ENCODE measurements around the gene CTXN1. TPM values are rescaled to one million over a fixed set of nuclear protein-coding genes. Genes with fewer than 3 reads are reported as not detected.

CTXN1 gene
- total and polyA plus RNA-seq, 2 experiments from 2014 or later: 22.8 to 48.5 TPM

DNA sequence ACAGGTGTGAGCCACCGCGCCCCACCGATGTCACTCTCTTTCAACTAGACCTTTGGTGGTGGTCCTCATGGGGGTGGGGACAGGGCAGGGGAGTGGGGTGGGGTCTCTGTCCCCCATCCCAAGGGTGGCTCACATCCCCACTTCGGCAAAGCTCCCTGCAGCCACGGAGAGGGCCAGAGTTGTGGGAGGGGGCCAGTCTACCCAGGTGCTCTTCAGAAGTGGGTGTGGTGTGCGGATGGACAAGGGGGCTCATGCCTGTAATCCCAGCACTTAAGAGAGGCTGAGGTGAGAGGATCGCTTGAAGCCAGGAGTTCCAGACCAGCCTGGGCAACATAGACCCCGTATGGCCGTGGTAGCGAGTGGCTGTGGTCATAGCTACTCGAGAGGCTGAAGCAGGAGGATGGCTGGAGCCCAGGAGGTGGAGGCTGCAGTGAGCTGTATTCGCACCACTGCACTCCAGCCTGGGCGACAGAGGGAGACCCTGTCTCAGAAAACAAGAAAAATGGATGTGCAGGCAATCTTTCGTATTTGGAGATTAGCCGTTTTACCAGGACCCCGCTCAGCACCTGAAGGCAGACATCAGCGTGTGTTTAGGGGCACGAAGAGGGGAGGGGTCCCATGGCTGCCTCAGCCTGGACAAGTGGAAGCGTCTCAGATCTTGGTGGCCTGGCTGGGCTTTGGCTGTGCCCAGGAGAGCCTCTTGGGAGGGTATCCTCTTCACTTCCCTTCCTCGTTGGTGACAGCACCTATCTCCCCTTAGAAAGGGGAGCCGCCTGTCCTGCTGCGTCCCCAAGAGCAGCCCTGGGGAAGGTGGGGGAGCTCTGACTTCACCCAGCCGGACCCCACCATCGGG is 10.5 kb downstream of the CTXN1 start:
- H3K27me3 ChIP-seq: peaks cover 51% of the 10 kb centered on the region
- TF ChIP-seq CTCF (IDR thresholded peaks at IDR 0.05; ENCODE audit: low read depth, low read length): no peak

DNA sequence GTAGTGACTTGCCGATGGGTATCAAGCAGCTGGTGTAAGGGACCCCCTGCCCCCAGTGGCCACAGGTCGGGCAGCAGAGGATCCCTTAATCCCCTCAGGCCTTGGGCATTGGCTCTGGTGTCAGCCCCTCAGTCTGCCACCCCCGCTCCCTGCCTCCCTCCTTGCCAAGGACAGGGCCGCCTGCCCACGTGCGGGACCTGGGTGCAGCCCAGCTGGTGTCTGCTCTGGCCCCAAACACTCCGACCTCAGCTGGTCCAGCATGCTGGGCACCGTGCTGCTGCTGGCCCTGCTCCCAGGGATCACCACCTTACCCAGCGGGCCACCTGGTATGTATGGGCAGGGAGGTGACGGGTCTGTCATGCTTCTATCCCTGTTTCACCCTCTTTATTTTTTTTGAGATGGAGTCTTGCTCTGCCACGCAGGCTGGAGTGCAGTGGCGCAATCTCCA is 11.3 kb downstream of the CTXN1 start, which contains the start of gene TGFBR3L:
TSS of gene TGFBR3L (plus strand) at position 233 of the 448 bp plus-strand sequence.
- DNase-seq (ENCODE audit: low read depth in 1 of 2, low spot score in 1 of 2): no peak
- peaks cover 5% of the 10 kb centered on the region for H3K4me1 ChIP-seq (ENCODE audit: low read depth)
- H3K27ac ChIP-seq: no peak within 1 kb of the TSS
- no peak within 1 kb of the TSS for H3K4me3 ChIP-seq
- H3K27me3 ChIP-seq: peaks cover 51% of the 10 kb centered on the region
- no peaks in the 10 kb centered on the region for H3K9me3 ChIP-seq (ENCODE audit: low read depth)
- no peak for TF ChIP-seq CTCF (IDR thresholded peaks at IDR 0.05; ENCODE audit: low read depth, low read length)
- H3K36me3 ChIP-seq: peaks cover 21% of the 10 kb centered on the region

More for the DNA sequence above, 10.5 kb downstream of the CTXN1 start:
- Histone ChIP-seq H3K4me1 (ENCODE audit: low read depth) (peaks cover 5% of the 10 kb centered on the region), H3K36me3 (peaks cover 19% of the 10 kb centered on the region), H3K4me3 (peak overlapping the region; percentile 29), H3K27ac (no peak overlapping the region), H3K9me3 (ENCODE audit: low read depth) (no peaks in the 10 kb centered on the region)
- DNase-seq (ENCODE audit: low read depth in 1 of 2, low spot score in 1 of 2): no peak

- Histone ChIP-seq H3K27ac (no peak overlapping the region), H3K4me3 (no peak overlapping the region), H3K36me3 (peaks cover 21% of the 10 kb centered on the region), H3K4me1 (ENCODE audit: low read depth) (peaks cover 5% of the 10 kb centered on the region), H3K27me3 (peaks cover 51% of the 10 kb centered on the region), H3K9me3 (ENCODE audit: low read depth) (no peaks in the 10 kb centered on the region)
- DNase-seq (ENCODE audit: low read depth in 1 of 2, low spot score in 1 of 2): no peak
- no peak for TF ChIP-seq CTCF (IDR thresholded peaks at IDR 0.05; ENCODE audit: low read depth, low read length)
Observed at GRCh38 chr19:7914099-7914498, 11.8 kb downstream of the CTXN1 start.

GRCh38 chr19:7913652-7914051 is 12.3 kb downstream of the CTXN1 start:
- Histone ChIP-seq H3K27ac (no peak overlapping the region), H3K4me1 (ENCODE audit: low read depth) (peaks cover 5% of the 10 kb centered on the region), H3K27me3 (peaks cover 49% of the 10 kb centered on the region), H3K36me3 (peaks cover 21% of the 10 kb centered on the region), H3K4me3 (no peak overlapping the region), H3K9me3 (ENCODE audit: low read depth) (no peaks in the 10 kb centered on the region)
- DNase-seq (ENCODE audit: low read depth in 1 of 2, low spot score in 1 of 2): no peak
- no peak for TF ChIP-seq CTCF (IDR thresholded peaks at IDR 0.05; ENCODE audit: low read depth, low read length)

DNA sequence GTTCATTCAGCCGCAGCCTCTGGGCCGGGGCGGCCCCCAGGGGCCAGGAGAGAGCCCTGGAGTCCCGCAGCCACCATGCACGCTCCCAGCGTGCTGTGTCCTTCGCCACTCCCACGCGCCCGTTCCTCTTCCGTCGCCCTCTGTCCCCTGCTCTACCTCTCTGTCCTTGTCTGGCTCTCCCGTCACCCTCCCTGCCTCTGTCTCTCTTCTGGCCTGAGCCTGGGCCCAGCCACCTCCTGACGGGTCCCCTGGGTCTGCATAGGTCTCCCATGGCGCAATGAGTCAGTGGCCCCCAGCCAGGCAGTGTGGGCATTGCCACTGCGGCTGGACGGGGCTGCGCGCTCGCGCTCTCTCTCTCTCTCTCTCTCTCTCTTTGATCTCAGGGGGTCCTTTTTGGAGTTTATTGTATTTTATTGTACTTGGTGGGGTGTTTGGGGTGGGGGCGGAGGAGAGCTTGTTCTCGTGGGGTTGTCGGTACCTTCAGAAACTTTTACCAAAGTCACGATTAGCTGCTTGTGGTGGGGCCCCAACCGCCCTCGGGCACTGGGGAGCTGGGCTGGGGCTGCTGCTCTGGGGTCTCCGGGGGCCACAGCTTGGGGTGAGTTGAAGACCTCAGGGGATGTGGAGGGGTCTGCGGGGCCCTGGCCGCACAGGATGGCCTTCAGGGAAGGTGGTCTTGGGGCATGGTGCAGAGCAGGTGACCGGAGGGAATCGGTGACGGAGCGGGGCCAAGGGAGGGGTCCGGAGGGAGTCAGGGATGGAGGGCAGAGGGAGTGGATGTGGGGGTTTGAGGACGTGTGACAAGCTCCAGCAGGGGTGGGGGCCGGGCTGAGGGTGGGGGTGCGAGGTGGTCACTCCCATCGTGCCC is 13.0 kb downstream of the CTXN1 start:
- no peak overlapping the region for H3K4me3 ChIP-seq
- no peak for DNase-seq (ENCODE audit: low read depth in 1 of 2, low spot score in 1 of 2)
- H3K27me3 ChIP-seq: peaks cover 42% of the 10 kb centered on the region
- TF ChIP-seq CTCF (IDR thresholded peaks at IDR 0.05; ENCODE audit: low read depth, low read length): no peak
- H3K36me3 ChIP-seq: peaks cover 21% of the 10 kb centered on the region
- no peak overlapping the region for H3K27ac ChIP-seq
- no peaks in the 10 kb centered on the region for H3K9me3 ChIP-seq (ENCODE audit: low read depth)
- peaks cover 5% of the 10 kb centered on the region for H3K4me1 ChIP-seq (ENCODE audit: low read depth)
